GM12891 (cell line): ENCODE measurements around the gene TSPAN12.

ENCODE experiments used
- POLR2A ChIP-seq: IDR thresholded peaks from 2 replicates; pipeline ENCODE4 v1.6.1; 2011; ENCODE audit warnings: low read depth, low read length, control low read depth
- POLR2AphosphoS5 ChIP-seq: IDR thresholded peaks from 2 replicates; pipeline ENCODE4 v1.6.1; 2011; ENCODE audit warnings: low read depth, low read length, control low read depth
- SPI1 ChIP-seq: IDR thresholded peaks from 2 replicates; pipeline ENCODE4 v1.6.1; 2011; ENCODE audit warnings: low read depth, low read length, control low read depth
- TAF1 ChIP-seq: IDR thresholded peaks from 2 replicates; pipeline ENCODE4 v1.6.1; 2011; ENCODE audit warnings: low read depth, low read length, control low read depth

DNA sequence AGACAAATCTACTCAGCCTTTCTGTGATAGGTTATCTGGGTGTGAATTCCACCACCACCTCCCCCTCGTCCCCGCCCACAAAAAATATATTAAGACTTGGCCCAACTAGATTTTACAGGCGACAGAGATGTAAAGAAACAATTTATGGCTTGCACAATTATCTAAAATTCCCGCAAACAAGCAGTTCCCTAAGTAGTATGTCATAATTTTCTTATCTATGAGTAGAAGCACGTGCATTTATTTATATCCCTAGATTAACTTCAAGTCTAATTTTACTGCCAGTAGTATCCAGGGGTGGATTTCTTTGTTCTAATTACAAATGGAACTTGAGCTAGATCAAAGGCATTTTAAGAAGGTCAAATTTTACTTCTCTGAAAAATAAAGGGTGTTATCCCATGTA, 1.7 kb downstream of the TSPAN12 start:
- TF ChIP-seq POLR2AphosphoS5 (no peak), POLR2A (no peak), TAF1 (no peak), SPI1 (no peak)
